A172 (cell line): Measurements from ENCODE around the gene ZNF860. TPM values are rescaled to one million over a fixed set of nuclear protein-coding genes. Genes with fewer than 3 reads are reported as not detected.
"Not testable (repeated sequence)": the region's sequence is repeated elsewhere in the genome, so short reads cannot be mapped to it uniquely, and the experiment has no call there.

Experiments used
- DNase-seq: peaks from one replicate; pipeline ENCODE4 v3.0.0-alpha.2; 2015; ENCODE audit warnings: low spot score
- total RNA-seq: library from RNA; depleted of rRNA; stranded (reverse); fragments of >200 nt; shearing (Covaris generic); gene quantifications from 2 replicates; pipeline ENCODE4 v1.2.3, GENCODE V29; 2014

Gene ZNF860
- total RNA-seq, 1 experiment from 2014 or later: 3.2 TPM

GRCh38 chr3:31960793-31961431, 20.6 kb upstream of the ZNF860 start:
- DNase-seq: peak; percentile 59

GRCh38 chr3:31962801-31963205, 18.7 kb upstream of the ZNF860 start:
- no peak for DNase-seq

- no peak for DNase-seq
These were observed 14.5 kb upstream of the ZNF860 start for GRCh38 chr3:31966978-31967591.

GRCh38 chr3:31967592-31967991, 14.0 kb upstream of the ZNF860 start:
- DNase-seq: no peak

- DNase-seq: peak; percentile 72
These were observed 13.1 kb upstream of the ZNF860 start for GRCh38 chr3:31968369-31968926.

- DNase-seq: peak; percentile 97
These were observed 12.6 kb upstream of the ZNF860 start for GRCh38 chr3:31968927-31969418.

GRCh38 chr3:31971607-31972006, 9.9 kb upstream of the ZNF860 start:
- no peak for DNase-seq

- DNase-seq: no peak
These were observed 8.5 kb upstream of the ZNF860 start for GRCh38 chr3:31973081-31973480.

GRCh38 chr3:31973837-31974236, 7.7 kb upstream of the ZNF860 start:
- no peak for DNase-seq

GRCh38 chr3:31974471-31974870, 7.1 kb upstream of the ZNF860 start:
- DNase-seq: no peak

GRCh38 chr3:31974964-31975363, 6.6 kb upstream of the ZNF860 start:
- DNase-seq: no peak

GRCh38 chr3:31976302-31976701, 5.2 kb upstream of the ZNF860 start:
- DNase-seq: no peak

- DNase-seq: no peak
These were observed 3.8 kb upstream of the ZNF860 start for GRCh38 chr3:31977736-31978135.

GRCh38 chr3:31978553-31978952, 3.0 kb upstream of the ZNF860 start:
- DNase-seq: no peak

- no peak for DNase-seq
These were observed 2.4 kb upstream of the ZNF860 start for GRCh38 chr3:31979001-31979697.

- peak; percentile 52 for DNase-seq
These were observed 882 bp upstream of the ZNF860 start for GRCh38 chr3:31980530-31981205.

- DNase-seq: no peak
These were observed 2.8 kb downstream of the ZNF860 start for GRCh38 chr3:31984321-31984720.

- no peak for DNase-seq
These were observed 4.3 kb downstream of the ZNF860 start for GRCh38 chr3:31985831-31986230.

GRCh38 chr3:31988271-31988670, 6.7 kb downstream of the ZNF860 start:
- no peak for DNase-seq

- not testable (repeated sequence) for DNase-seq
These were observed 11.4 kb downstream of the ZNF860 start for GRCh38 chr3:31992995-31993394.

- no peak for DNase-seq
These were observed 12.3 kb downstream of the ZNF860 start for GRCh38 chr3:31993843-31994242.

- DNase-seq: not testable (repeated sequence)
These were observed 13.5 kb downstream of the ZNF860 start for GRCh38 chr3:31995026-31995425.
